ENCODE data around the gene LIME1. TPM values are rescaled to one million over a fixed set of nuclear protein-coding genes. Genes with fewer than 3 reads are reported as not detected.

The LIME1 gene
- total and polyA plus RNA-seq, 2 of the 8 experiments (the other 6 are each of a cell fraction or from before 2014, with no cell fraction given): 4.5 to 5.9 TPM

DNA sequence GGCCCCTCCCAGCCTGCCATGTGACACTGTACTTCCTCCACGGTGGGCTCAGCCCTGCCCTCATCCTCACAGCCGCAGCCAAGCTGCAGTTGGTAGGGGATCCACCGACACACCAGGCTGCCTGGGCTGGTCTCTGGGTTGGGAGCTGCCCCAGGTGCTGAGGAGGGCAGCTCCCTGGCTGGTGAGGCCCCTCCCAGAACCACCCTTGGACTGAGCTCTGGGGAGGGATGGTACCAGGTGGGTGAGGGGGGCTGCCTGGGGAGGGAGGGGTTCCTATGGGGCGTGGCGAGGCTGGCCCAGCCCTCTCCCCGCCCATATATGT, 40.2 kb upstream of the LIME1 start (continued):
- TF ChIP-seq TAF1 (IDR thresholded peaks at IDR 0.05; ENCODE audit: low read depth, low read length) (peak; percentile 32; the same call in 1 of the 2 replicates), EZH2 (IDR thresholded peaks at IDR 0.05; ENCODE audit: low read depth, low read length, severe bottlenecking) (no peak)
